AG09319 (cell line): Measurements from ENCODE around the gene TINCR.

Experiments used
- DNase-seq: peaks from one replicate; pipeline ENCODE4 v3.0.0-alpha.2; 2010; ENCODE audit warnings: low read depth; ENCODE audit errors: extremely low read depth
- TF ChIP-seq, protein P1 (sequence below): IDR thresholded peaks from 2 replicates; pipeline ENCODE4 v1.5.1; 2011; ENCODE audit warnings: low read depth, mild to moderate bottlenecking, inconsistent platforms, low read length, moderate library complexity

The TINCR gene

DNA sequence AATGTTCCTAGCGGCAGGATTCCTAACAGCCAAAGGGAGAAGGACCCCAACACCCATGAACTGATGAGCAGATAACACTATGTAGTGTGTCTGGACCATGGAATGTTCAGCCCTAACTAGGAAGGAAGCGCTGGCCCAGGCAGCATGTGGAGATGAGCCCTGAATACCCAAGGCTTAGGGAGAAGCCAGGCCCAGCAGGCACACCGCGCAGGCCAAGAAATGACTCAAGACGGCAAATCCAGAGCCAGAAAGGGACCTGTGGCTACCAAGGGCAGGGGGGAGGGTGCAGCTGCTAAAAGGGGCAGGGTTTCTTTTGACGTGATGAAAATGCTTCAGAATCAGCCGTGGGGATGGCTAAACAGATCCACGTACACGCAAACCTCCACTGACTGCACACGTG, 20.7 kb upstream of the TINCR start:
- DNase-seq, result no peak
- TF ChIP-seq, protein P1, sequence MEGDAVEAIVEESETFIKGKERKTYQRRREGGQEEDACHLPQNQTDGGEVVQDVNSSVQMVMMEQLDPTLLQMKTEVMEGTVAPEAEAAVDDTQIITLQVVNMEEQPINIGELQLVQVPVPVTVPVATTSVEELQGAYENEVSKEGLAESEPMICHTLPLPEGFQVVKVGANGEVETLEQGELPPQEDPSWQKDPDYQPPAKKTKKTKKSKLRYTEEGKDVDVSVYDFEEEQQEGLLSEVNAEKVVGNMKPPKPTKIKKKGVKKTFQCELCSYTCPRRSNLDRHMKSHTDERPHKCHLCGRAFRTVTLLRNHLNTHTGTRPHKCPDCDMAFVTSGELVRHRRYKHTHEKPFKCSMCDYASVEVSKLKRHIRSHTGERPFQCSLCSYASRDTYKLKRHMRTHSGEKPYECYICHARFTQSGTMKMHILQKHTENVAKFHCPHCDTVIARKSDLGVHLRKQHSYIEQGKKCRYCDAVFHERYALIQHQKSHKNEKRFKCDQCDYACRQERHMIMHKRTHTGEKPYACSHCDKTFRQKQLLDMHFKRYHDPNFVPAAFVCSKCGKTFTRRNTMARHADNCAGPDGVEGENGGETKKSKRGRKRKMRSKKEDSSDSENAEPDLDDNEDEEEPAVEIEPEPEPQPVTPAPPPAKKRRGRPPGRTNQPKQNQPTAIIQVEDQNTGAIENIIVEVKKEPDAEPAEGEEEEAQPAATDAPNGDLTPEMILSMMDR, result no peak

DNA sequence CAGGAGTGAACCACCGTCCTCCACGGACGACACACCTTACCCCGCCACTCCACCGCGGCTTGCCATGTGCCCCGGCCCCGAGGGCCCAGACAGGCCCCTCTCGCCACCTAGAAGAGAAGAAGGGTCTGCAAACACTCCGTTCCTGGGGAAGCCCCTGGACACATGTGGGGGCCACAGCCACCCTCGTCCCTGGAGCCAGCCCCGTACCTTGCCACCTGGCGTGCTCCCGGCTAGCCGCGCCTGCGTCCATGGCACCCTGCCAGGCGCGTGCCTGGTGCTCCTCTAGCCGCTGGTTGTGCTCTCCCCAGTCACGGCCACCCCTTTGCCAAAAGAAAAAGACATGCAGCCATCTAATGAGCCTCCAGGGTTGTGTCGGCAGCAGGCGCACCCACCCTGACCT, 19.9 kb upstream of the TINCR start:
- DNase-seq, result no peak
- TF ChIP-seq, protein P1, result no peak

DNA sequence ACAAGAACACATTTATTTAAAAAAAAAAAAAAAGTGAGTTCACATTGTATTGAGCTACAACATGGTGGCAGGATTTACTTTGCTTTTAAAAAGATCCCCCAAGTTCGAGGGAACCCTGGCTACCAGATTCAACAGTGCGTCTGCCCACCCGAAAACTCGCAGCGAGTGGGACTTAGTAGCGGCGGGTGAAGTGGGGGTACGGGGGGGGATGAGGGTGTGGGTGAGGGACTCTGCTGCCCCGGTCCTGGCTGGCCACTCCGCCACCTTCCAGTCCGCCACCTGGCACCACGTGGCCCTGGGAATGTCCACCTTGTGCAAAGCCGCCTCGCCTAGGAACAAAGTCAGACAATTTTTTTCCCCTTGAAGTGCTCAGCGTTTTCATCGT, 19.3 kb upstream of the TINCR start:
- DNase-seq, result no peak
- TF ChIP-seq, protein P1, result no peak

DNA sequence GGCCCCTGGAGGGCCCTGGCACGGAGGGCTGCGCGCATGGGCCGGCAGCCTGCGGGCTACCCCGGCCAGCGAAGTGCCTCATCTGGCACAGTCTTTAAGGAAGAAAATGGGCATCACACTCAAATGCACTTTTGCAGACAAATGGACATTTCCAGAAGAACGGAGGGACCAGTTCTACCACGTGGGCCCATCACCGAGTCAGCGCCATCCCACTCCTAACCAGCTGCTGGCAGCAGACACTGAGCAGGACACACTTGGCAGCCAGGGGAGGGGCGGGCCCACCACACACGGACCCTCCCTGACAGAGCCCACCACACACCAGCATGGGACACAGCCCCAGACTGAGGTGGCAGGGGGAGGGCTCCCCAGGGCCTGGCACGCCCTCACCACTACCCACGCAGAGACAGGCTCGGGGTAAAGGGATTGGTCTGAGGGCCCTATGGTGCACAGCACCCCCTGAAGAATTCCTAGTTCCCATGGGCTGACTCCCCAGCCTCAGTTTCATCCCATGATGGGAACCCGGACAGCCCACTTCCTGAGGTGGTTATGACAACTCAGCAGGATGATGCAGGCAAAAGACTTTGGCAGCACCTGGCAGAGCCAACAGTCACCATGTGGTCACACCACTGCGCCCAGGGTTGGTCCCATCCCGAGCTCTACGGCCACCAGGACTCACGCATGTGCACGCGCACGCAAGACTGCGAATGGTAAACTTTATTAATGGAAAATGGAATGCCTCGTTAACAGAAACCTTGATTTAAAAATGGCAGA, 18.7 kb upstream of the TINCR start:
- DNase-seq, result no peak
- TF ChIP-seq, protein P1, result no peak

DNA sequence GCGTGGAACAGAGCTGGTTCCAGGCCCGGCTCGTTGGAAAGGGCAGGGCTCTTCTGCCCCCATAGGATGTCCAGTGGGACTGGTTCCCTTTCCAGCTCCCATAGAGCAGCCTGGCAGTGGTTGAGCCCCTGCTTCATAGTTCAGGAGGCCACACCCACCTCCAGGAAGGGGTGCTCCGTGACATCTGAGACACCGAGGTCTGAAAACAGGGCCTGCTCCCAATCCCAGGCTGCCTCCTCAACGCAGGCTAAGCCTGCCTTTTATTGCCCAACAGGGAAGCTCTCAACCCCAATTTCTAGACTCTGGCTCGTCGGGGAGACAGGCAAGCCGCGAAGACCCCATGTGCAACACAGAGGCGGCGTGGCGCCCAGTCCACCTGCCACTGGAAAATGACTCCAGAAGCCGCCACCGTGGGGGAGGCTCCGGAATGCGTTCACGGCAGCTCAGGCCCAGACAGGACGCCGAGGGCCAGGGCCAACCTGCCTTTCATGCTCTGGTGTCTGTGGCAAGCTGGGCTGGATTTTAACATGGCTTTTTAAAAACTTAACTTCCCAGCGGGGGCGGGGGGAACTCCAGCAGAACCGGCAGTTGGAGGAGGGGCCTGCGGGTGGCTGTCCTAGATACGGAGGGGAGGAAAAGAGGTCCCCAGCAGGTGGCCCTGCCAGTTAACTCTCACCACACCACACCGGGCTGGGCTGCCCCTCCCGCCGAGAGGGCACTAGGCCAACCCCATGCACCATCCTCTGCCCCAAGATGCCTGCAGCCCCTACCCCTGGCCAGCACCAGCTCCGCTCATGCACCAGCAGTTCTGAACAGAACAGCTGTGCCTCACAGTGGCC, 17.9 kb upstream of the TINCR start:
- DNase-seq, result no peak
- TF ChIP-seq, protein P1, result no peak

DNA sequence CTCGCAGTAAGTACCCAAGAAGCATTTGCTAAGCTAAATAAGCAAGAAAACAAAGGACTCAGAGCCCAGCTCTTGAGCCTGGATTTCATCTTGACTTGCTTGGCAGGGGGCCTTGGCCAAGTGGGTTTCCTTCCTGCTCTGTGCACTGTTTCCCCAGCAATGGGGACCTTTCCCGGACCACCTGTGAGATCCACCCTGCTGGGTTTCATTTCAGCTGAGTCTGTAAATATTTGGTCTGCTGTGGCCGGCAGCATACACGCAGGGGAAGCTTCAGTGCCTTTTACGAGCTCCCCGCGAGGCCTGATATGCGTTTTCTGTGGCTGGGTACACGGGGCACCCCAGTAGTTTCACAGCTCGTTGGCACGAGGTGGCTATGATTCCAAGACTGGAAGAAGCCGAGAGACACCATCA, 12.4 kb upstream of the TINCR start:
- no peak for DNase-seq
- TF ChIP-seq, protein P1, result no peak

DNA sequence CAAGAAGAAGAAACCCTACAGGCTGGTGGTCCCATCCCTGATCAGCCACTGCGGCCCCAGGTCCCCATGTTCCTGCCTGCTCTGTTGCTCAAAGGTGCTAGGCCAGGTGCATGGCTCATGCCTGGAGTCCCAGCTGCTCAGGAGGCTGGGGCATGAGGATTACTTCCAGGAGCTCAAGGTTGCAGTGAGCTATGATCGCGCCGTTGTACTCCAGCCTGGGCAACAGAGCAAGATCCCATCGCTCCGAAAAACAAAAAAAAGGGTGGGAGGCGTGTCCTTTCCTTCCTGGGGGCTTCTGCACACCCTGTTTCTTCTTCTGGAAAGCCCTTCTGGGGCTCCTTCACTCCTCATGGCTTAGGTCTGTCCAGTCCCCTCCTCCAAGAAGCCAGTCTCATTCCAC, 11.9 kb upstream of the TINCR start:
- TF ChIP-seq, protein P1, result no peak
- no peak for DNase-seq
